GM19324 (cell line): ENCODE measurements around the gene HES2.
A peak's percentile ranks its signal among the peaks of the same experiment; 100 is the strongest.
"Not testable (repeated sequence)": the region's sequence is repeated elsewhere in the genome, so short reads cannot be mapped to it uniquely, and the experiment has no call there.

Source experiments
- ATAC-seq: cut with Tn5 transposase; IDR thresholded peaks from one replicate; pipeline ENCODE4 v1.9.1; 2021; ENCODE audit warnings: mild to moderate bottlenecking, moderate library complexity; ENCODE audit not compliant: unreplicated experiment, low FRiP score

The HES2 gene

GRCh38 chr1:6392809-6393399 is 26.8 kb downstream of the HES2 start:
- ATAC-seq: peak; percentile 6

- ATAC-seq: no peak
These were observed 27.5 kb downstream of the HES2 start for GRCh38 chr1:6391951-6392808.

GRCh38 chr1:6389971-6390370 is 29.7 kb downstream of the HES2 start:
- ATAC-seq: no peak

GRCh38 chr1:6386371-6386949 is 33.3 kb downstream of the HES2 start:
- ATAC-seq: no peak

GRCh38 chr1:6385488-6386191 is 34.1 kb downstream of the HES2 start:
- no peak for ATAC-seq

GRCh38 chr1:6384962-6385361 is 34.8 kb downstream of the HES2 start:
- no peak for ATAC-seq

GRCh38 chr1:6384135-6384534 is 35.6 kb downstream of the HES2 start:
- ATAC-seq: no peak

- ATAC-seq: no peak
These were observed 39.7 kb downstream of the HES2 start for GRCh38 chr1:6380037-6380436.

- no peak for ATAC-seq
These were observed 41.5 kb downstream of the HES2 start for GRCh38 chr1:6378096-6378746.

GRCh38 chr1:6373961-6374720 is 45.6 kb downstream of the HES2 start:
- ATAC-seq: no peak

GRCh38 chr1:6372236-6372635 is 47.5 kb downstream of the HES2 start:
- ATAC-seq: not testable (repeated sequence)

- ATAC-seq: no peak
These were observed 49.7 kb downstream of the HES2 start for GRCh38 chr1:6370006-6370405.

- no peak for ATAC-seq
These were observed 52.2 kb downstream of the HES2 start for GRCh38 chr1:6367381-6368012.

- no peak for ATAC-seq
These were observed 54.7 kb downstream of the HES2 start for GRCh38 chr1:6365047-6365446.

GRCh38 chr1:6363085-6363884 is 56.4 kb downstream of the HES2 start:
- ATAC-seq: not testable (repeated sequence)
